Measurements from ENCODE around the gene GPX8. TPM values are rescaled to one million over a fixed set of nuclear protein-coding genes. Genes with fewer than 3 reads are reported as not detected.
A peak's percentile ranks its signal among the peaks of the same experiment; 100 is the strongest.

GPX8 gene
- total RNA-seq, 2 experiments from 2014 or later: not detected

DNA sequence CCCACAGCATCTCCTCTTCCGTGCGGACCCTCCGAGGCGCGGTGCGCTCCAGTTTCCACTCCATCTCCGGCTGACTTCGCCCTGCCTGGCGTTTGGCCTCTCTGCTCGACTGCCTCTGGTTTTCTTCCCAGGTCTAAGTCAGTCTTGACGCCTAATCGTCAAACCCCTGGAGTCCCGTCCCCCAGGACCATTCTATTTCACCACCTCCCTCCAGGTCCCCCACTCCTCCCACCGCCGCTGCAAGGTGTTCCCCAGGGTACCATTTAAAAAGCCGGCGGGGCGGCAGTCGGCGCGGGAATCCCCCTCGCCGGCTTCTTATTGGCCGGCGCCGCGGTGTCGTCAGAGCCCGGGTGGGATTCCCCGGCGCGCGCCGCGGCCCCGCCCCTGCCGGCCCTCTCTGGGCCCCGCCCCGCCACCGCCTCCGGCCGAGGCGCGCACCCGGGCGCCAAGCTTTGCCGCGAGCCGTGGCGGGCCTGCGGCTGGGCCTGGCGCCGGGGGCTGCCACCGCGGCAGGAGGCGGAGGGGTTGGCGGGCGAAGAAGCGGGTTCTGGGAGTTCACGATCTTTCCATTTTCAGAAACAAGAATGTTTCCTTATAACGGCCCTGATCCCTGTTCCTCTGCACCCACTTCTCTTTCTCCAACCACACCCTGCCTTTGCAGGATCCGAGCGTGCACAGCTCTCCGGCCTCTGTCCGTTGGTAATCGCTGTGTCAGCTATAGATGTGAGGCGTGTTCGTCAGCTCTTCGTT lies 13.1 kb downstream of the GPX8 start, which contains the start of gene CDC20B:
Gene CDC20B, minus strand, starts transcription at position 241 of the 750 bp plus-strand sequence. Its CDS starts 177 bp downstream, at position 64.
- DNase-seq: peak; percentile 86
- ATAC-seq: peak; percentile 87
- Mint-ChIP-seq H3K27me3 (peaks cover 60% of the 10 kb centered on the region), H3K4me1 (peaks cover 41% of the 10 kb centered on the region), H3K4me3 (peak within 1 kb of the TSS; percentile 75), H3K27ac (peak within 1 kb of the TSS; percentile 55), H3K36me3 (ENCODE audit: low read depth) (no peaks in the 10 kb centered on the region), H3K9me3 (ENCODE audit: low read depth) (no peaks in the 10 kb centered on the region)
- ChIA-PET CTCF (interaction anchor here (0.6 to 3.1 kb wide), 11 partner anchors 11 to 951 kb away, joined by 3 to 14 read pairs (median 4); partner anchors contain the start of gene CCNO), POLR2A (interaction anchor here (0.6 kb wide), 1 partner anchor 13 kb away, joined by 3 read pairs; the partner anchor contains the start of gene GPX8)
- intact Hi-C loops (cut with DNase I, micrococcal nuclease): loop anchor here (1.0 to 5.0 kb wide), 13 partner anchors 52 to 863 kb away; partner anchors contain the start of genes ARL15 (in 1 of the 2), CCNO (in 1 of the 2), DHX29 (in 1 of the 2) and MCIDAS (in 1 of the 2)

DNA sequence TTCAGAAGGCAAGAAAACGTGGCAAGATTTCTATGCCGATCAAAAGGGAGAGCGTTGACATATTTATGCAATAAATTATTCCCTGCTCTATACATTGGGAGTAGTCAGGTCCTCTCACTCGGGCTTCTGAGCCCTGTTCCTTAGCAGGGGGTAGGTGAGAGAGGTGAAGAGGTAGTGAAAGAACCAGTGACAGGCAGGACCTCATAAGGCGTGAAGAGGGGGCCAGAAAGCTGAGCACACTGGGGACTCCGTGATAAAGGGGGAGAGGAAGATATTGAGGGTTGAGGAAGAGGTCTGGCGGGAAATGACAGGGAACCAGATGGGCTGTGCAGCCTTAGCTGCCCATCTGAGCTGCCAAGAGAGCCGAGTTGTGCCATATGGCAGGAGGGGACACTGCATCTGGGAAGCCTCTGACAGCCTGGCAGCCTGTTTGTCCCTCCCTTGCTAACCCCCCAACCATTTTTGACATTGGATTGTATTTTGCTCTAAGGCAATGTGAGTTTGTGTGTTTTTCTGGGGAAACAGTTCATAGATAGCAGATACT lies 13.8 kb downstream of the GPX8 start:
- Mint-ChIP-seq H3K9me3 (ENCODE audit: low read depth) (no peaks in the 10 kb centered on the region), H3K27me3 (peaks cover 63% of the 10 kb centered on the region), H3K4me3 (peak overlapping the region; percentile 61), H3K4me1 (peaks cover 41% of the 10 kb centered on the region), H3K36me3 (ENCODE audit: low read depth) (no peaks in the 10 kb centered on the region), H3K27ac (no peak overlapping the region)
- intact Hi-C loops (cut with DNase I, micrococcal nuclease): loop anchor here (1.0 to 5.0 kb wide), 11 partner anchors 51 to 863 kb away; partner anchors contain the start of genes ARL15 (in 1 of the 2), CCNO (in 1 of the 2), MCIDAS (in 1 of the 2) and SLC38A9 (in 1 of the 2)
- ChIA-PET POLR2A (interaction anchor here (0.6 kb wide), 1 partner anchor 14 kb away, joined by 3 read pairs; the partner anchor contains the start of gene GPX8), CTCF (interaction anchor here (0.8 to 1.4 kb wide), 4 partner anchors 15 to 518 kb away, joined by 3 to 6 read pairs (median 4); no protein-coding TSS in a partner anchor)
- peak; percentile 9 for DNase-seq
- peak; percentile 4 for ATAC-seq

DNA sequence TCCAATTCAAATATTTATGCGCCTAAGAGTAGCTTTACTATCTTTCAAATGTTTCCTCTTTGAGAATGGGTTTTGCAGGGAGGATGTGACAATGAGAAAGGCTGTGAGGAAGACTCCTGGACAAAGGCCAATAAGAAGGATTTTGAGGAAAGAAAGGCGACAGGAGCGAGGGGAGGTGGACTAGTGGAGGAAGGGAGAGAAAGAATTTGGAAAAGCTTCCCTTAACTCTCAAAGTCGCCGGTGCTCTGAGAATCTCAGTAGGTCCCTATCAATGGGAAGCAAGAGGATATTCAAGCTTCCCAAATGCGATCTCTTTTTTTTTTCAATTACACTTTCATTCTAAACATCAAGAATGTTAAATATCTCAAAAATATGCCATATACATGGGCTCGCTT lies 15.8 kb downstream of the GPX8 start:
- Mint-ChIP-seq H3K9me3 (ENCODE audit: low read depth) (no peaks in the 10 kb centered on the region), H3K36me3 (ENCODE audit: low read depth) (no peaks in the 10 kb centered on the region), H3K4me3 (peak overlapping the region; percentile 50), H3K4me1 (peaks cover 37% of the 10 kb centered on the region), H3K27me3 (peaks cover 63% of the 10 kb centered on the region), H3K27ac (peak overlapping the region; percentile 59)
- DNase-seq: no peak
- POLR2A ChIA-PET: interaction anchor here (0.7 kb wide), 1 partner anchor 57 kb away, joined by 8 read pairs; the partner anchor contains the start of gene CCNO
- intact Hi-C loops (cut with DNase I, micrococcal nuclease): no loop called here
- ATAC-seq: no peak
- CTCF ChIA-PET: interaction anchor here (0.6 to 1.8 kb wide), 6 partner anchors 16 to 659 kb away, joined by 3 to 6 read pairs (median 4); partner anchors contain the start of gene GPX8

DNA sequence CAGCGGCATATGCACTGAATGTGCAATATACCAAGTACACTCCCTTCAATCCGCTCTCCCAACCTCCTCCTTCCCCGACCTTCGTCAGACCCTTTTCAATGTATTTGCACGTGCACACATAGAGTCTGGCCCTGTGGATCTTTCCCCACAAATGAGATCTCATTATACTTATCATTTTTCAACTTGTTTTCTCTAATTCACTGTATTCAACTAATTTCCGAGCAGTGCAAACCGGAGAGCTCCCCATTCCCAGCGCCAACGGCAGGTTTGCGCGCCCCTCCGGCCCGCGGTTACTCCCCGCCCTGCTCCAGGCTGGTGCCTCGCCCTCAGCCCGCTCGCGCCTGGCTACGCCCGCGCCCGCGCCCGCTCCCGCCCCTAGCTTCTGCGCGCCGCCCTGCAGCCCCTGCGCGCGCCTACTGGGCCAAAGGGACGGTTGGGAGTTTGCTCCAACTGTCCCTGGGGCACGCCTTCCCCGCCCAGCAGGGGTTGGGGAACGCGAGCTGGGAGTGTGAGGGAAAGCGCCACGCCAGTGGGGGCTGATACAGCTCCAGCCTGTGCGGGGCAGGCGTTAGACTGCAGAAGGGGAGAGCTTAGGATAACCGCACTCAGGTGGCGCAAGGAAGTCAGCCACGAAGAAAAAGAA lies 16.3 kb downstream of the GPX8 start:
- Mint-ChIP-seq H3K27ac (peak overlapping the region; percentile 59), H3K4me1 (peaks cover 37% of the 10 kb centered on the region), H3K36me3 (ENCODE audit: low read depth) (no peaks in the 10 kb centered on the region), H3K9me3 (ENCODE audit: low read depth) (no peaks in the 10 kb centered on the region), H3K27me3 (peaks cover 66% of the 10 kb centered on the region), H3K4me3 (peak overlapping the region; percentile 50)
- ChIA-PET POLR2A (interaction anchor here (0.7 kb wide), 1 partner anchor 57 kb away, joined by 8 read pairs; the partner anchor contains the start of gene CCNO), CTCF (interaction anchor here (0.6 to 1.8 kb wide), 7 partner anchors 17 to 659 kb away, joined by 3 to 6 read pairs (median 4); partner anchors contain the start of gene GPX8)
- DNase-seq: peak; percentile 57
- peak; percentile 38 for ATAC-seq
- intact Hi-C loops (cut with DNase I, micrococcal nuclease): no loop called here

DNA sequence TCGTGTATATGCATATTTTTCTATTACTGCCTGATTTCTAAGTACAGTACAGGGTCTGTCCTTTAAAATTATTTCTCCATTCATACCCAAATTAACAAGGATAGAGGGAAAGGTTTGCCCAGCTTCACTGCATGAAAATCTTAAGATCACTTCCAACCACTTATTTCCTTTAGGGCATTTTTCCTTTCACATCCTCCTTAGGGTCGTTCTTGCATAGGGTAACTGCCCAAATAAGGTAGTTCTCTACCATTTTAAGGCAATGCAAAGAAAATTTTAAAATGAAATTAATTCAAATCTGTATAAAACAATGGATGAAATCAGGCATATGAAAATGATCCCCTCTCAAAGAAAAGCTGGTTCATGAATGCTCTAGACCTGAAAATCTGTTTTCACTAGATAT lies 17.1 kb downstream of the GPX8 start:
- H3K4me1 Mint-ChIP-seq: peaks cover 37% of the 10 kb centered on the region
- H3K27ac Mint-ChIP-seq: no peak overlapping the region
- H3K9me3 Mint-ChIP-seq (ENCODE audit: low read depth): no peaks in the 10 kb centered on the region
- peaks cover 70% of the 10 kb centered on the region for H3K27me3 Mint-ChIP-seq
- ChIA-PET CTCF (interaction anchor here (0.6 to 1.8 kb wide), 4 partner anchors 46 to 1025 kb away, joined by 3 to 6 read pairs (median 4); no protein-coding TSS in a partner anchor), POLR2A (no interaction called here)
- H3K4me3 Mint-ChIP-seq: peak overlapping the region; percentile 50
- ATAC-seq: no peak
- DNase-seq: no peak
- intact Hi-C loops (cut with DNase I, micrococcal nuclease): no loop called here
- no peaks in the 10 kb centered on the region for H3K36me3 Mint-ChIP-seq (ENCODE audit: low read depth)

DNA sequence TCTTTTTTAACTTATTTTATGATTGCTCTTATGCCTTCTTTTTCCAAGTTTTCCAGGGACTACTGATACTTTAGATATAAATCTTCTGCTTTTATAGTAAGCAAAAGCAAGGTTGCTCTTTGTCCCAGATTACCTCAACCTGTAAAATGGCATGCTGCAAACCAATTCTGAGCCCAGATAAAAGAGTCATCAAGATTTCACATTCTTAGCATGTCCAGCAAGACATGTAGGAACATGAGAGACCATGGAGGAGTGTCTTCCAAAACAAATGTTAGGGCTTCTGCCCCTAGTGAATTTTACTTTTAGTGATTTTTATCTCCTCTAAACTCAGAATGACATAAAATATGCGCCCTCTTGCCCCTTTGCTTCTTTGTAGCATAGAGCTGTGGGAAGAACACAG lies 20.0 kb downstream of the GPX8 start:
- Mint-ChIP-seq H3K9me3 (ENCODE audit: low read depth) (no peaks in the 10 kb centered on the region), H3K27ac (no peak overlapping the region), H3K27me3 (peaks cover 59% of the 10 kb centered on the region), H3K4me1 (peaks cover 17% of the 10 kb centered on the region), H3K36me3 (ENCODE audit: low read depth) (no peaks in the 10 kb centered on the region), H3K4me3 (no peak overlapping the region)
- intact Hi-C loops (cut with DNase I, micrococcal nuclease): no loop called here
- ATAC-seq (no peak), DNase-seq (no peak)
- ChIA-PET CTCF (interaction anchor here (1.2 to 1.4 kb wide), 2 partner anchors 9 to 79 kb away, joined by 3 read pairs; no protein-coding TSS in a partner anchor), POLR2A (no interaction called here)

DNA sequence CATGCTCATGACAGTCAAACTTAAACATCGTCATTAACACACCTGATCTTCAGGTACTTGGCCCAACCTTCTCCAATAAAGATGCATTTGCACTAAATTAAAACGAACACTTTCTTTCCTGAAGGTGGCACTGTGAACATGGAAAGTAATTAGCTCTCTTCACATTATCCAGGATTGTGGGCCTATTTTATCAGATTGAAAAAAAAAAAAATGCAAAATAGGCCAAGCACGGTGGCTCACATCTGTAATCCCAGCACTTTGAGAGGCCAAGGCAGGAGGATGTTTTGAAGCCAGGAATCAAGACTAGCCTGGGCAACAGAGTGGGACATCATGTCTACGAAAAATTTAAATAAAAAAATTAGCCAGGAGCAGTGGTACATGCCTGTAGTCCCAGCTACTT lies 27.4 kb downstream of the GPX8 start:
- DNase-seq (no peak), ATAC-seq (no peak)
- peaks cover 49% of the 10 kb centered on the region for H3K27me3 Mint-ChIP-seq
- H3K4me1 Mint-ChIP-seq: no peaks in the 10 kb centered on the region
- H3K9me3 Mint-ChIP-seq (ENCODE audit: low read depth): no peaks in the 10 kb centered on the region
- intact Hi-C loops (cut with DNase I, micrococcal nuclease): loop anchor here in 1 of 2 experiments (5.0 kb wide), 1 partner anchor 505 kb away; no protein-coding TSS in a partner anchor
- POLR2A ChIA-PET: no interaction called here
- H3K4me3 Mint-ChIP-seq: no peak overlapping the region
- CTCF ChIA-PET: interaction anchor here (0.6 to 1.5 kb wide), 4 partner anchors 12 to 523 kb away, joined by 3 to 4 read pairs (median 4); no protein-coding TSS in a partner anchor
- no peak overlapping the region for H3K27ac Mint-ChIP-seq
- no peaks in the 10 kb centered on the region for H3K36me3 Mint-ChIP-seq (ENCODE audit: low read depth)

DNA sequence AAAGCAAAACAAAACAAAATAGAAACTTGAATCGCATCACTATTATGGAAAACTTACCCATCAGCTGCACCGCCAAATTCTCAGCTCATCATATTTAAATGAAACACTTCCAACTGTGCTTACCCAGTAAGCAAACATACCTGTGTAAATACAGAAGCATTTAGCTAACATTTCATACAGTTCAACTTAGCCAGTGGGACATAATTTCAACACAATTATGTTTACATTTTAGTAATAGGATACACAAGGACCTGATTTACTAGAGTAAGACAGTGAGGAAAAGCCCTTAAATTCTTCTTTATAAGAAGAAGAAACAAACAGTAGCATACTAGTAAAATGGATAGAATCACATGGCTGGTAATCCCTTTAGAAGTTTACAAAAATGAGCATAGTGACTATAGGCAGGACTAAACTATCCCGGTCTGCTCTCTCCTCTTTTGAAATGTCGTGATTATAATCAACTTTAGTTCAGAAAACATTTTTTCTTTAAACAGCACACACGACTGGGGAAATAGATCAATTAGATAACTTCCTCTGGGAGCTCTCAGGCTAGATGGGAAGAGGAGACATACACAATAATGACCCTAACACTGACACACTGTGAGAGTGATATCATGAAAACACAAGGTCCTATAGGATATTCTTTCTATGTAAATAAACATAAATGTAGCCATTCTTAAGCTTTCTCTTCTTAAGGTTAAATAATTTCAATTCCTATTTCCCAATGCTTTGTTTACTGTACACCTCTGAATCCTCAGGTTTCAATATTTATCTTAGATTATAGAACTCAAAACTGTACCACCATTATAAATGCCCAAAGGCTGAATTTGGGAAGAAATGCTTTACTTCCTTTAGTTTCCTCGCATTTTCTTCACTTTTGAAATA lies 28.9 kb downstream of the GPX8 start:
- POLR2A ChIA-PET: no interaction called here
- H3K27me3 Mint-ChIP-seq: peaks cover 51% of the 10 kb centered on the region

DNA sequence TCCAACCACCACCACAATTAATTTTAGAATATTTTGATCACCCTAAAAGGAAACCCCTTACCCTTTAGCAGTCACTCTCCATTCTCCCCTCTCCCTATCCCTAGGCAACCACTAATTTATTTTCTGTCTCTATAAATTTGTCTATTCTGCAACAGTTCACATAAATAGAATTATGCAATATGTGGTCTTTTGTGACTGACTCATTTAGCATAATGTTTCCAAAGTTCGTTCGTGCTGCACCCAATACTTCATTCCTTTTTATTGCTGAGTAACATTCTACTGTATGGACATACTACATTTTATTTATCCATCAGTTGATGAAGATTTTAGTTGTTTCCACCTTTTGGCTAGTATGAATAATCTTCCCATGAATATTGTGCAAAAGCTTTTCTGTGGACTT lies 31.2 kb downstream of the GPX8 start:
- CTCF ChIA-PET: interaction anchor here (0.6 to 1.0 kb wide), 3 partner anchors 8 to 43 kb away, joined by 3 read pairs; no protein-coding TSS in a partner anchor

More for the DNA sequence above, 28.9 kb downstream of the GPX8 start:
- Mint-ChIP-seq H3K9me3 (ENCODE audit: low read depth) (no peaks in the 10 kb centered on the region), H3K4me3 (no peak overlapping the region), H3K27ac (no peak overlapping the region), H3K36me3 (ENCODE audit: low read depth) (no peaks in the 10 kb centered on the region), H3K4me1 (no peaks in the 10 kb centered on the region)
- intact Hi-C loops (cut with DNase I, micrococcal nuclease): loop anchor here in 1 of 2 experiments (5.0 kb wide), 1 partner anchor 503 kb away; no protein-coding TSS in a partner anchor
- CTCF ChIA-PET: interaction anchor here (0.9 to 1.6 kb wide), 4 partner anchors 9 to 15 kb away, joined by 3 to 4 read pairs (median 3); no protein-coding TSS in a partner anchor
- ATAC-seq (no peak), DNase-seq (no peak)

DNA sequence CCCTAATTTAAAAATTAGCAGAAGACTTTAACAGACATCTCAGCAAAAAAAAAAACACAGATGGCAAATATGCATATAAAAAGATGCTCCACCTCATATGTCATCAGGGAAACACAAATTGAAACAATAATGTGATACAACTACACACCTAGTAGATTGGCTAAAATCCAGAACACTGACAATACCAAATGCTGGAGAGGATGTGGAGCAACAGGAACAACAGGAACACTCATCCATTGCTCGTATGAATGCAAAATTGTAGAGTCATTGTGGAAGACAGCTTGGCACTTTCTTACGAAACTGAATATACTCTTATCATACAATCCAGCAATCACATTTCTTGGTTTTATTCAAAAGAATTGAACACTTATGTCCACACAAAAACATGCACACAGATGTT lies 45.0 kb downstream of the GPX8 start:
- Mint-ChIP-seq H3K4me1 (no peaks in the 10 kb centered on the region), H3K27ac (no peak overlapping the region), H3K4me3 (no peak overlapping the region), H3K27me3 (peaks cover 27% of the 10 kb centered on the region), H3K9me3 (ENCODE audit: low read depth) (no peaks in the 10 kb centered on the region), H3K36me3 (ENCODE audit: low read depth) (no peaks in the 10 kb centered on the region)
- POLR2A ChIA-PET: no interaction called here
- CTCF ChIA-PET: no interaction called here
- intact Hi-C loops (cut with DNase I, micrococcal nuclease): no loop called here
- DNase-seq (no peak), ATAC-seq (no peak)

More for the DNA sequence above, 31.2 kb downstream of the GPX8 start:
- ATAC-seq (no peak), DNase-seq (no peak)
- H3K4me3 Mint-ChIP-seq: no peak overlapping the region
- H3K4me1 Mint-ChIP-seq: no peaks in the 10 kb centered on the region
- peaks cover 45% of the 10 kb centered on the region for H3K27me3 Mint-ChIP-seq
- no peak overlapping the region for H3K27ac Mint-ChIP-seq
- no peaks in the 10 kb centered on the region for H3K9me3 Mint-ChIP-seq (ENCODE audit: low read depth)
- H3K36me3 Mint-ChIP-seq (ENCODE audit: low read depth): no peaks in the 10 kb centered on the region
- POLR2A ChIA-PET: no interaction called here
- intact Hi-C loops (cut with DNase I, micrococcal nuclease): loop anchor here in 1 of 2 experiments (10.0 kb wide), 1 partner anchor 484 kb away; no protein-coding TSS in a partner anchor
